GM20431 (cell line): Measurements from ENCODE around the gene SLC37A3.

Experiments used
- in situ Hi-C: fragments of 300-500 bp; cut with MseI, MboI; formaldehyde crosslinking; loops from one replicate; pipeline ENCODE4 v1.15.0; 2020; ENCODE audit warnings: low sequenced_read_pairs; ENCODE audit not compliant: unreplicated experiment

Gene SLC37A3

GRCh38 chr7:140284062-140284461 lies 114.3 kb downstream of the SLC37A3 start:
- in situ Hi-C loops: no loop called here
